IMR-90 (cell line): ENCODE measurements around the gene EDN2. TPM values are rescaled to one million over a fixed set of nuclear protein-coding genes. Genes with fewer than 3 reads are reported as not detected.

Experiments used
- ATAC-seq: fragments of 200-7000 bp; cut with Tn5 transposase; 2 replicates; pipeline ENCODE4 v1.9.1; 2020; ENCODE audit warnings: low read depth, mild to moderate bottlenecking, moderate library complexity
- BruUV-seq: library from RNA; stranded (reverse); fragments of 400-500 nt; replicated peaks from 2 replicates; lab custom pipeline; 2021; lab: Mats Ljungman, UMichigan
- CTCF ChIA-PET: fragments of 300-600 bp; formaldehyde crosslinking; extraction: SDS; loops from one replicate; lab custom pipeline; 2021; ENCODE audit warnings: antibody characterized with exemption; lab: Yijun Ruan, JAX
- POLR2A ChIA-PET: fragments of 300-600 bp; sonication (Branson Sonifier 250); formaldehyde crosslinking; loops from one replicate; lab custom pipeline; 2022; ENCODE audit warnings: antibody characterized with exemption; ENCODE audit not compliant: unreplicated experiment; lab: Charles Lee
- DNase-seq: peaks from one replicate; pipeline ENCODE4 v3.0.0; 2013
- H2AFZ ChIP-seq: replicated peaks from 2 replicates; pipeline ENCODE3; 2013; ENCODE audit warnings: low read length, mild to moderate bottlenecking; ENCODE audit not compliant: poor library complexity
- H2AK5ac ChIP-seq: 2 replicates; pipeline ENCODE4 v1.6.1; 2013; ENCODE audit warnings: low read depth, low read length, inconsistent platforms
- H2AK9ac ChIP-seq: replicated peaks from 2 replicates; pipeline ENCODE3; 2013; ENCODE audit warnings: mild to moderate bottlenecking, low read depth, low read length, moderate library complexity; ENCODE audit not compliant: poor library complexity
- H2BK120ac ChIP-seq: 2 replicates; pipeline ENCODE4 v1.6.1; 2013; ENCODE audit warnings: low read depth, low read length, inconsistent platforms
- H2BK15ac ChIP-seq: 3 replicates; pipeline ENCODE4 v1.6.1; 2013; ENCODE audit warnings: low read depth, low read length, inconsistent platforms
- H2BK20ac ChIP-seq: 2 replicates; pipeline ENCODE4 v1.6.1; 2013; ENCODE audit warnings: low read depth, mild to moderate bottlenecking, inconsistent platforms, low read length, moderate library complexity
- H2BK5ac ChIP-seq: 2 replicates; pipeline ENCODE4 v1.6.1; 2013; ENCODE audit warnings: mild to moderate bottlenecking, low read depth, low read length, inconsistent platforms; ENCODE audit not compliant: poor library complexity, severe bottlenecking
- H3K14ac ChIP-seq: replicated peaks from 2 replicates; pipeline ENCODE4 v1.6.1; 2013; ENCODE audit warnings: low read depth, low read length, inconsistent platforms
- H3K18ac ChIP-seq: 2 replicates; pipeline ENCODE4 v1.6.1; 2013; ENCODE audit warnings: low read depth, low read length, control low read depth
- H3K23ac ChIP-seq: 2 replicates; pipeline ENCODE4 v1.6.1; 2013; ENCODE audit warnings: low read depth, low read length, inconsistent platforms
- H3K27ac ChIP-seq: 2 replicates; pipeline ENCODE4 v1.5.1; 2013; ENCODE audit warnings: mild to moderate bottlenecking, control low read depth, low read length; ENCODE audit not compliant: insufficient read depth
- H3K27me3 ChIP-seq: 2 replicates; pipeline ENCODE4 v1.6.1; 2013; ENCODE audit warnings: low read length; ENCODE audit not compliant: control insufficient read depth, insufficient read depth
- H3K36me3 ChIP-seq: 2 replicates; pipeline ENCODE4 v1.6.1; 2013; ENCODE audit warnings: low read length, mixed read lengths; ENCODE audit not compliant: control insufficient read depth, insufficient read depth
- H3K4ac ChIP-seq: 2 replicates; pipeline ENCODE4 v1.6.1; 2013; ENCODE audit warnings: low read depth, low read length, inconsistent platforms
- H3K4me1 ChIP-seq: 2 replicates; pipeline ENCODE4 v1.6.1; 2013; ENCODE audit warnings: low read length, mixed read lengths; ENCODE audit not compliant: control insufficient read depth, insufficient read depth
- H3K4me2 ChIP-seq: 2 replicates; pipeline ENCODE4 v1.6.1; 2013; ENCODE audit warnings: low read depth, mild to moderate bottlenecking, control low read depth, low read length, moderate library complexity
- H3K4me3 ChIP-seq: 2 replicates; pipeline ENCODE4 v1.5.1; 2013; ENCODE audit warnings: low read depth, mild to moderate bottlenecking, control low read depth, low read length, moderate library complexity; ENCODE audit not compliant: insufficient read depth
- H3K56ac ChIP-seq: 2 replicates; pipeline ENCODE4 v1.6.1; 2013; ENCODE audit warnings: low read length, inconsistent platforms; ENCODE audit not compliant: insufficient read depth; ENCODE audit errors: extremely low read depth
- H3K79me1 ChIP-seq, 2 experiments: 2 replicates each; pipeline ENCODE4 v1.6.1; 2013; ENCODE audit warnings: low read length in 2 of 2, inconsistent platforms in 1 of 2, low read depth in 1 of 2
- H3K9ac ChIP-seq: 2 replicates; pipeline ENCODE4 v1.6.1; 2013; ENCODE audit warnings: low read depth, low read length, control low read depth
- H3K9me1 ChIP-seq: 2 replicates; pipeline ENCODE4 v1.6.1; 2013; ENCODE audit warnings: low read length, inconsistent platforms; ENCODE audit not compliant: insufficient read depth
- H3K9me3 ChIP-seq: 2 replicates; pipeline ENCODE4 v1.6.1; 2013; ENCODE audit warnings: low read length; ENCODE audit not compliant: control insufficient read depth, insufficient read depth
- H4K20me1 ChIP-seq: 2 replicates; pipeline ENCODE4 v1.6.1; 2013; ENCODE audit warnings: low read length, inconsistent platforms; ENCODE audit not compliant: insufficient read depth
- H4K5ac ChIP-seq: 2 replicates; pipeline ENCODE4 v1.6.1; 2013; ENCODE audit warnings: mild to moderate bottlenecking, low read depth, low read length, control low read depth
- H4K8ac ChIP-seq, 2 experiments: 2 replicates each; pipeline ENCODE4 v1.6.1; 2013; ENCODE audit warnings: low read depth in 2 of 2, low read length in 2 of 2, control low read depth in 1 of 2, inconsistent platforms in 1 of 2
- H4K91ac ChIP-seq: 2 replicates; pipeline ENCODE4 v1.6.1; 2013; ENCODE audit warnings: low read depth, low read length, inconsistent platforms; ENCODE audit not compliant: insufficient read depth
- BHLHE40 ChIP-seq: fragments of 150-350 bp; IDR thresholded peaks from 2 replicates; pipeline ENCODE4 v1.6.1; 2016; ENCODE audit warnings: mild to moderate bottlenecking, low read depth, low read length
- CEBPB ChIP-seq: IDR thresholded peaks from 2 replicates; pipeline ENCODE4 v1.6.1; 2012; ENCODE audit warnings: low read depth, low read length, improper control_type of control experiment
- CHD1 ChIP-seq: IDR thresholded peaks from 2 replicates; pipeline ENCODE4 v1.6.1; 2012; ENCODE audit warnings: low read depth, low read length, improper control_type of control experiment
- CTCF ChIP-seq: conservative IDR thresholded peaks from 2 replicates; pipeline ENCODE4 v1.5.1; 2012; ENCODE audit warnings: mild to moderate bottlenecking, low read depth, low read length, improper control_type of control experiment
- ELK1 ChIP-seq: fragments of 150-350 bp; IDR thresholded peaks from 2 replicates; pipeline ENCODE4 v1.6.1; 2016; ENCODE audit warnings: low read depth, mild to moderate bottlenecking, low read length, moderate library complexity, borderline replicate concordance
- FOS ChIP-seq: fragments of 150-350 bp; IDR thresholded peaks from 2 replicates; pipeline ENCODE4 v1.6.1; 2016; ENCODE audit warnings: low read depth, low read length
- MAFK ChIP-seq: IDR thresholded peaks from 2 replicates; pipeline ENCODE4 v1.6.1; 2012; ENCODE audit warnings: low read depth, low read length, improper control_type of control experiment
- MAZ ChIP-seq: IDR thresholded peaks from 2 replicates; pipeline ENCODE4 v1.6.1; 2012; ENCODE audit warnings: low read depth, mild to moderate bottlenecking, low read length, improper control_type of control experiment, moderate library complexity, borderline replicate concordance
- MXI1 ChIP-seq: IDR thresholded peaks from 2 replicates; pipeline ENCODE4 v1.6.1; 2012; ENCODE audit warnings: low read depth, mild to moderate bottlenecking, low read length, moderate library complexity, borderline replicate concordance
- NFE2L2 ChIP-seq: fragments of 150-350 bp; IDR thresholded peaks from 2 replicates; pipeline ENCODE4 v1.6.1; 2016; ENCODE audit warnings: low read depth, mild to moderate bottlenecking, low read length
- POLR2A ChIP-seq: IDR thresholded peaks from 2 replicates; pipeline ENCODE4 v1.6.1; 2012; ENCODE audit warnings: mild to moderate bottlenecking, low read depth, low read length
- RAD21 ChIP-seq: IDR thresholded peaks from 2 replicates; pipeline ENCODE4 v1.6.1; 2012; ENCODE audit warnings: low read length, improper control_type of control experiment
- RCOR1 ChIP-seq: IDR thresholded peaks from 2 replicates; pipeline ENCODE4 v1.6.1; 2012; ENCODE audit warnings: mild to moderate bottlenecking, low read length, improper control_type of control experiment; ENCODE audit not compliant: insufficient replicate concordance
- RFX5 ChIP-seq: IDR thresholded peaks from 2 replicates; pipeline ENCODE4 v1.8.0; 2012; ENCODE audit warnings: low read depth, mild to moderate bottlenecking, low read length, moderate library complexity
- SMC3 ChIP-seq: fragments of 150-350 bp; IDR thresholded peaks from 2 replicates; pipeline ENCODE4 v1.6.1; 2016; ENCODE audit warnings: low read depth, mild to moderate bottlenecking, antibody characterized with exemption, low read length, moderate library complexity
- USF2 ChIP-seq: fragments of 150-350 bp; IDR thresholded peaks from 2 replicates; pipeline ENCODE4 v1.6.1; 2017; ENCODE audit warnings: mild to moderate bottlenecking, antibody characterized with exemption, low read length, low read depth
- WGBS, 2 experiments: methylation state at CpG; one replicate each; pipeline versions ENCODE4 v1.1.5 to v1.1.7; 2013; ENCODE audit warnings: missing lambda C conversion rate in 2 of 2; ENCODE audit not compliant: insufficient read length in 1 of 2; ENCODE audit errors: extremely low coverage in 2 of 2; 5-methylcytosine and 5-hydroxymethylcytosine counted together
- dilution Hi-C: fragments of 300-500 bp; cut with HindIII; formaldehyde crosslinking; loops from one replicate; pipeline ENCODE4 v1.14.3; 2018; ENCODE audit warnings: low sequenced_read_pairs; ENCODE audit not compliant: unreplicated experiment
- in situ Hi-C: fragments of 300-500 bp; cut with MboI; formaldehyde crosslinking; loops from 3 replicates; pipeline ENCODE4 v1.14.3; 2019; ENCODE audit warnings: low sequenced_read_pairs, inconsistent platforms, mixed read lengths
- intact Hi-C: fragments of 100-400 bp; cut with micrococcal nuclease; formaldehyde crosslinking; loops from 2 replicates; pipeline ENCODE4 v1.10.0; 2022
- polyA plus RNA-seq, 3 experiments: library from polyadenylated mRNA; depleted of rRNA; stranded (reverse); fragments of >200 nt; gene quantifications; 2 replicates each; pipeline ENCODE4 v1.2.3, GENCODE V29; 2012; ENCODE audit warnings: low replicate concordance in 1 of 3
- total RNA-seq: library from RNA; depleted of rRNA; stranded (reverse); fragments of >200 nt; gene quantifications from 2 replicates; pipeline ENCODE4 v1.2.3, GENCODE V29; 2012

EDN2 gene
- total and polyA plus RNA-seq, 2 of the 4 experiments (the other 2 are of a cell fraction): 0.27 TPM; not detected in 1

GRCh38 chr1:41478118-41478748, 6.2 kb downstream of the EDN2 start:
- Histone ChIP-seq H2BK5ac (no peak overlapping the region), H3K4me1 (peaks cover 13% of the 10 kb centered on the region; the same call in 1 of the 2 replicates), H4K8ac (no peak overlapping the region), H2AK9ac (no peak overlapping the region), H3K4me2 (no peak overlapping the region), H2BK120ac (no peak overlapping the region), H2BK15ac (no peak overlapping the region), H3K4me3 (no peak overlapping the region), H3K9me1 (peaks cover 5% of the 10 kb centered on the region), H3K27ac (no peak overlapping the region), H3K79me1 (no peaks in the 10 kb centered on the region), H2AK5ac (no peak overlapping the region), H3K27me3 (peaks cover 2% of the 10 kb centered on the region; the same call in 1 of the 2 replicates), H3K9ac (no peak overlapping the region), H3K18ac (no peak overlapping the region), H3K36me3 (no peaks in the 10 kb centered on the region), H4K91ac (no peak overlapping the region), H3K9me3 (no peaks in the 10 kb centered on the region), H4K20me1 (no peaks in the 10 kb centered on the region), H4K5ac (no peak overlapping the region), H3K56ac (no peak overlapping the region), H2AFZ (no peak overlapping the region), H3K4ac (no peak overlapping the region), H3K14ac (no peak overlapping the region), H3K23ac (no peak overlapping the region), H2BK20ac (no peak overlapping the region)
- in situ Hi-C loops (no loop called here), dilution Hi-C loops (no loop called here), intact Hi-C loops (no loop called here)
- ChIA-PET CTCF (interaction anchor here (1.2 kb wide), 1 partner anchor 14 kb away, joined by 3 read pairs; no protein-coding TSS in a partner anchor), POLR2A (no interaction called here)
- WGBS, 2 experiments: 85% methylated on average over 10 of the region's 12 CpGs; no CpG with 5 or more reads in 1 of the 2 experiments
- TF ChIP-seq NFE2L2 (no peak), ELK1 (no peak), POLR2A (no peak), USF2 (no peak), SMC3 (no peak), CHD1 (no peak), MXI1 (no peak), MAFK (no peak), RCOR1 (no peak), RFX5 (no peak), RAD21 (no peak), MAZ (no peak), FOS (no peak), CTCF (no peak), CEBPB (no peak), BHLHE40 (no peak)
- DNase-seq (no peak), ATAC-seq (no peak)
- BruUV-seq: no TSS peak
